Esophagus squamous epithelium (tissue), 4 donors: ENCODE measurements around the gene NFATC2.

ENCODE experiments used
- POLR2A ChIP-seq, 4 donors: fragments of 450-650 bp; IDR thresholded peaks; one replicate each; pipeline ENCODE4 v1.6.1; 2017; ENCODE audit warnings: antibody characterized with exemption in 4 of 4, mild to moderate bottlenecking in 4 of 4, moderate library complexity in 3 of 4
- TF ChIP-seq, protein P1 (sequence below), 6 experiments: fragments of 450-650 bp in 4 of 6; fragments of 200-600 bp in 2 of 6; sonication (generic) in 2 of 6; IDR thresholded peaks; one replicate each; pipeline ENCODE4 v1.5.1; 2016 to 2019; ENCODE audit warnings: antibody characterized with exemption in 6 of 6, mild to moderate bottlenecking in 4 of 6, moderate library complexity in 4 of 6

DNA sequence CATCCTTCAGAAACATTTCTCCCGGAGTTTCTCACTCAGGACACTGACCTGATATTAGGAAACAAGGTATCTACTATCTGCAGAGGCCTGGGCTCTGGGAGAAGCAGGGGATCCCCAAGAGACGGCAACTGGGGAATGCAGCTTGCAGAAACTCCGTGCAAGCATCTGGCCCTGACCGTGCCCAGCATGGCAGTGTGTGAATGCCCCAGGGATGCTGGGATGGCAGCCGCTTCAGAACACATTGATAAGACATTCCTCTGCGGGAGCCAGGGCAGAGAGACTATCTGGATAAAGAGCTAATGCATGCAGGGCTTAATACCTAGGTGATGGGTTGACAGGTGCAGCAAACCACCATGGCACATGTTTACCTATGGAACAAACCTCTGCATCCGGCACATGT is 55.4 kb downstream of the NFATC2 start:
- no peak for TF ChIP-seq POLR2A (IDR thresholded peaks at IDR 0.05)
- TF ChIP-seq, protein P1, sequence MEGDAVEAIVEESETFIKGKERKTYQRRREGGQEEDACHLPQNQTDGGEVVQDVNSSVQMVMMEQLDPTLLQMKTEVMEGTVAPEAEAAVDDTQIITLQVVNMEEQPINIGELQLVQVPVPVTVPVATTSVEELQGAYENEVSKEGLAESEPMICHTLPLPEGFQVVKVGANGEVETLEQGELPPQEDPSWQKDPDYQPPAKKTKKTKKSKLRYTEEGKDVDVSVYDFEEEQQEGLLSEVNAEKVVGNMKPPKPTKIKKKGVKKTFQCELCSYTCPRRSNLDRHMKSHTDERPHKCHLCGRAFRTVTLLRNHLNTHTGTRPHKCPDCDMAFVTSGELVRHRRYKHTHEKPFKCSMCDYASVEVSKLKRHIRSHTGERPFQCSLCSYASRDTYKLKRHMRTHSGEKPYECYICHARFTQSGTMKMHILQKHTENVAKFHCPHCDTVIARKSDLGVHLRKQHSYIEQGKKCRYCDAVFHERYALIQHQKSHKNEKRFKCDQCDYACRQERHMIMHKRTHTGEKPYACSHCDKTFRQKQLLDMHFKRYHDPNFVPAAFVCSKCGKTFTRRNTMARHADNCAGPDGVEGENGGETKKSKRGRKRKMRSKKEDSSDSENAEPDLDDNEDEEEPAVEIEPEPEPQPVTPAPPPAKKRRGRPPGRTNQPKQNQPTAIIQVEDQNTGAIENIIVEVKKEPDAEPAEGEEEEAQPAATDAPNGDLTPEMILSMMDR (IDR thresholded peaks at IDR 0.05): no peak
